AG04450 (cell line): ENCODE data around the gene TYMS. TPM values are rescaled to one million over a fixed set of nuclear protein-coding genes. Genes with fewer than 3 reads are reported as not detected.

Source experiments
- CTCF ChIA-PET: fragments of 300-600, 350-600 bp; formaldehyde crosslinking; extraction: SDS; loops from one replicate; lab custom pipeline; 2022; ENCODE audit warnings: antibody characterized with exemption, inconsistent platforms; lab: Charles Lee
- POLR2A ChIA-PET: fragments of 350-600 bp; formaldehyde crosslinking; extraction: SDS; loops from one replicate; lab custom pipeline; 2021; ENCODE audit warnings: antibody characterized with exemption, inconsistent platforms; lab: Yijun Ruan, JAX
- DNase-seq: peaks from one replicate; pipeline ENCODE4 v3.0.0-alpha.2; 2011; ENCODE audit warnings: low read depth, low spot score
- H3K27ac ChIP-seq: one replicate; pipeline ENCODE4 v1.5.1; 2012; ENCODE audit warnings: low read depth, low read length, control low read depth
- H3K27me3 ChIP-seq: one replicate; pipeline ENCODE4 v1.6.0; 2012; ENCODE audit warnings: low read length; ENCODE audit not compliant: control insufficient read depth, insufficient read depth
- H3K4me3 ChIP-seq: 2 replicates; pipeline ENCODE4 v1.5.1; 2011; ENCODE audit warnings: mild to moderate bottlenecking, low read depth, low read length, control low read depth
- H3K9me3 ChIP-seq: 2 replicates; pipeline ENCODE4 v1.5.1; 2012; ENCODE audit warnings: low read length; ENCODE audit not compliant: control insufficient read depth, insufficient read depth
- polyA plus RNA-seq: library from polyadenylated mRNA; depleted of rRNA; stranded (reverse); fragments of >200 nt; gene quantifications from 2 replicates; pipeline ENCODE4 v1.2.3, GENCODE V29; 2011
- TF ChIP-seq, protein P1 (sequence below): IDR thresholded peaks from 2 replicates; pipeline ENCODE4 v1.5.1; 2011; ENCODE audit warnings: low read depth, low read length, control low read depth, inconsistent platforms

Gene TYMS
- polyA plus RNA-seq, 1 experiment, result 43.0 TPM

DNA sequence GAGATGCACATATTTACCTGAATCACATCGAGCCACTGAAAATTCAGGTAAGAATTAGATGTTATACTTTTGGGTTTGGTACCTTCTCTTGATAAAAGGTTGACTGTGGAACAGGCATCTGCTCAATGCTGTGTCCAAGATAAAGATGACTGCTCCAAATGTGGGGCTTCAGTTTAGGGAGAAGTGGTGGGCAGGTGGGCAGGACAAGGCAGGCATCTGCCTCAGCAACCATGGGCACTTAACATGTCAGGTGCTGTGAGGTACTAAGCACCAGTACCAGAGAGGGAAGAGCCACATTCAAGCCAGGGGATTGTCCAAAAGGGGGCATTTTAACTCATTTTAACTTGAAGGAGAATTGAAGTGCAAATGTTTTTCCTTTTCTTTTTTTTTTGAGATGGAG is 14.0 kb downstream of the TYMS start:
- ChIA-PET POLR2A (no interaction called here), CTCF (no interaction called here)
- TF ChIP-seq, protein P1, sequence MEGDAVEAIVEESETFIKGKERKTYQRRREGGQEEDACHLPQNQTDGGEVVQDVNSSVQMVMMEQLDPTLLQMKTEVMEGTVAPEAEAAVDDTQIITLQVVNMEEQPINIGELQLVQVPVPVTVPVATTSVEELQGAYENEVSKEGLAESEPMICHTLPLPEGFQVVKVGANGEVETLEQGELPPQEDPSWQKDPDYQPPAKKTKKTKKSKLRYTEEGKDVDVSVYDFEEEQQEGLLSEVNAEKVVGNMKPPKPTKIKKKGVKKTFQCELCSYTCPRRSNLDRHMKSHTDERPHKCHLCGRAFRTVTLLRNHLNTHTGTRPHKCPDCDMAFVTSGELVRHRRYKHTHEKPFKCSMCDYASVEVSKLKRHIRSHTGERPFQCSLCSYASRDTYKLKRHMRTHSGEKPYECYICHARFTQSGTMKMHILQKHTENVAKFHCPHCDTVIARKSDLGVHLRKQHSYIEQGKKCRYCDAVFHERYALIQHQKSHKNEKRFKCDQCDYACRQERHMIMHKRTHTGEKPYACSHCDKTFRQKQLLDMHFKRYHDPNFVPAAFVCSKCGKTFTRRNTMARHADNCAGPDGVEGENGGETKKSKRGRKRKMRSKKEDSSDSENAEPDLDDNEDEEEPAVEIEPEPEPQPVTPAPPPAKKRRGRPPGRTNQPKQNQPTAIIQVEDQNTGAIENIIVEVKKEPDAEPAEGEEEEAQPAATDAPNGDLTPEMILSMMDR, result no peak
- no peak overlapping the region for H3K27ac ChIP-seq
- H3K27me3 ChIP-seq, result no peaks in the 10 kb centered on the region
- DNase-seq, result no peak
- H3K9me3 ChIP-seq, result no peaks in the 10 kb centered on the region
- H3K4me3 ChIP-seq, result no peak overlapping the region

DNA sequence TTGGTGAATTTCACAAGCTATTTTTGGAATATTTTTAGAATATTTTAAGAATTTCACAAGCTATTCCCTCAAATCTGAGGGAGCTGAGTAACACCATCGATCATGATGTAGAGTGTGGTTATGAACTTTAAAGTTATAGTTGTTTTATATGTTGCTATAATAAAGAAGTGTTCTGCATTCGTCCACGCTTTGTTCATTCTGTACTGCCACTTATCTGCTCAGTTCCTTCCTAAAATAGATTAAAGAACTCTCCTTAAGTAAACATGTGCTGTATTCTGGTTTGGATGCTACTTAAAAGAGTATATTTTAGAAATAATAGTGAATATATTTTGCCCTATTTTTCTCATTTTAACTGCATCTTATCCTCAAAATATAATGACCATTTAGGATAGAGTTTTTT is 15.9 kb downstream of the TYMS start:
- ChIA-PET POLR2A (interaction anchor here (0.9 kb wide), 1 partner anchor 13 kb away, joined by 3 read pairs; no protein-coding TSS in a partner anchor), CTCF (interaction anchor here (0.6 to 2.0 kb wide), 5 partner anchors 49 to 651 kb away, joined by 3 to 8 read pairs (median 5); no protein-coding TSS in a partner anchor)

DNA sequence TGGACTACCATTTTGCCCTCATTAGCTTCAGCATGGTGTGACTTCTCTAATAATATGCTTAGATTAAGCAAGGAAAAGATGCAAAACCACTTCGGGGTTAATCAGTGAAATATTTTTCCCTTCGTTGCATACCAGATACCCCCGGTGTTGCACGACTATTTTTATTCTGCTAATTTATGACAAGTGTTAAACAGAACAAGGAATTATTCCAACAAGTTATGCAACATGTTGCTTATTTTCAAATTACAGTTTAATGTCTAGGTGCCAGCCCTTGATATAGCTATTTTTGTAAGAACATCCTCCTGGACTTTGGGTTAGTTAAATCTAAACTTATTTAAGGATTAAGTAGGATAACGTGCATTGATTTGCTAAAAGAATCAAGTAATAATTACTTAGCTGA is 16.3 kb downstream of the TYMS start:
- Histone ChIP-seq H3K4me3 (no peak overlapping the region), H3K9me3 (no peaks in the 10 kb centered on the region), H3K27ac (no peak overlapping the region), H3K27me3 (no peaks in the 10 kb centered on the region)
- ChIA-PET CTCF (interaction anchor here (0.6 to 2.0 kb wide), 4 partner anchors 49 to 651 kb away, joined by 3 to 8 read pairs (median 4); no protein-coding TSS in a partner anchor), POLR2A (interaction anchor here (0.9 kb wide), 1 partner anchor 13 kb away, joined by 3 read pairs; no protein-coding TSS in a partner anchor)
- TF ChIP-seq, protein P1, result no peak
- no peak for DNase-seq

More for the DNA sequence above, 15.9 kb downstream of the TYMS start:
- Histone ChIP-seq H3K4me3 (no peak overlapping the region), H3K27ac (no peak overlapping the region), H3K9me3 (no peaks in the 10 kb centered on the region), H3K27me3 (no peaks in the 10 kb centered on the region)
- TF ChIP-seq, protein P1, result no peak
- no peak for DNase-seq

DNA sequence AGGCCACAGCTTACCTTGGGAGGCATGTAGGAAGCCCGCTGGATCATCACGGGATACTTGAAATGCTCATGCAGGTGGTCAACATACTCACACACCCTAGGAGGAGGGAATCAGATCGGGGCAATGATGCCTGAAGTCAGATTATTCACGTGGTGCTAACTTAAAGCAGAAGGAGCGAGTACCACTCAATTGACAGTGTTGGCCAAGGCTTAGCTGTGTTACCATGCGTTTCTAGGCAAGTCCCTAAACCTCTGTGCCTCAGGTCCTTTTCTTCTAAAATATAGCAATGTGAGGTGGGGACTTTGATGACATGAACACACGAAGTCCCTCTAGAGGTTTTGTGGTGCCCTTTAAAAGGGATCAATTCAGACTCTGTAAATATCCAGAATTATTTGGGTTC is 17.9 kb downstream of the TYMS start:
- no peaks in the 10 kb centered on the region for H3K27me3 ChIP-seq
- H3K4me3 ChIP-seq, result no peak overlapping the region
- H3K27ac ChIP-seq, result peak overlapping the region; percentile 11
- TF ChIP-seq, protein P1, result no peak
- DNase-seq, result no peak
- ChIA-PET CTCF (interaction anchor here (0.6 kb wide), 1 partner anchor 489 kb away, joined by 4 read pairs; no protein-coding TSS in a partner anchor), POLR2A (no interaction called here)
- H3K9me3 ChIP-seq, result no peaks in the 10 kb centered on the region

DNA sequence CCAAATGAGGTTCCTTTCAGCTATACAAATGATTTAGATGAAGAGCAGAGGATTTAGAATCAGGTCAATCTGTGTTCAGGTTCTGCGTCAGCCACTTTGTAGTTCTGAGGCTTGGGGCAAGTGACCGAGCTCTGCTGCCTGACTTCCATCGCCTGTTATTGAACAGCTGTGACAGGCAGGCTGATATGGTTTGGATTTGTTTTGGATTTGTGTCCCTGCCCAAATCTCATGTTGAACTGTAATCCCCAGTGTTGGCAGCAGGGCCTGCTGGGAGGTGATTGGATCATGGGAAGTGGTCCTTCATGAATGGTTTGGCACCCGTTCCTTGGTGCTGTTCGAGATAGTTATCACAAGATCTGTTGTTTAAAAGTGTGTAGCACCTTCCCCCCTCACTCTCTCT is 18.6 kb downstream of the TYMS start:
- POLR2A ChIA-PET, result no interaction called here
- no peaks in the 10 kb centered on the region for H3K27me3 ChIP-seq
- DNase-seq, result no peak
- H3K9me3 ChIP-seq, result no peaks in the 10 kb centered on the region
- CTCF ChIA-PET, result no interaction called here
- H3K27ac ChIP-seq, result no peak overlapping the region
- TF ChIP-seq, protein P1, result no peak
- H3K4me3 ChIP-seq, result no peak overlapping the region
